BJ (cell line): Measurements from ENCODE around the gene WIPF3. TPM values are rescaled to one million over a fixed set of nuclear protein-coding genes. Genes with fewer than 3 reads are reported as not detected.

Source experiments
- CTCF ChIA-PET: fragments of 350-600 bp; formaldehyde crosslinking; extraction: SDS; loops from one replicate; lab custom pipeline; 2021; ENCODE audit warnings: antibody characterized with exemption, inconsistent platforms; lab: Yijun Ruan, JAX
- POLR2A ChIA-PET: fragments of 300-600 bp; sonication (Branson Sonifier 250); formaldehyde crosslinking; extraction: SDS; loops from one replicate; lab custom pipeline; 2021; ENCODE audit warnings: antibody characterized with exemption; lab: Charles Lee
- DNase-seq: peaks from one replicate; pipeline ENCODE4 v3.0.0-alpha.2; 2011; ENCODE audit warnings: low read depth
- H3K27me3 ChIP-seq: 2 replicates; pipeline ENCODE4 v1.6.0; 2011; ENCODE audit warnings: low read length; ENCODE audit not compliant: control insufficient read depth, insufficient read depth
- H3K36me3 ChIP-seq: 2 replicates; pipeline ENCODE4 v1.5.1; 2011; ENCODE audit warnings: low read length; ENCODE audit not compliant: control insufficient read depth, insufficient read depth
- H3K4me3 ChIP-seq: 2 replicates; pipeline ENCODE4 v1.5.1; 2011; ENCODE audit warnings: low read depth, mild to moderate bottlenecking, control low read depth, low read length
- CTCF ChIP-seq: IDR thresholded peaks from 2 replicates; pipeline ENCODE4 v1.5.1; 2011; ENCODE audit warnings: low read depth, mild to moderate bottlenecking, control low read depth, inconsistent platforms, low read length, moderate library complexity; ENCODE audit not compliant: insufficient read depth
- polyA plus RNA-seq: library from polyadenylated mRNA; depleted of rRNA; stranded (reverse); fragments of >200 nt; gene quantifications from 2 replicates; pipeline ENCODE4 v1.2.3, GENCODE V29; 2011

Gene WIPF3
- polyA plus RNA-seq, 1 experiment = not detected

- Histone ChIP-seq H3K36me3 (peaks cover 18% of the 10 kb centered on the region), H3K27me3 (no peaks in the 10 kb centered on the region), H3K4me3 (no peak overlapping the region)
- ChIA-PET CTCF (interaction anchor here (0.6 kb wide), 1 partner anchor 115 kb away, joined by 3 read pairs; no protein-coding TSS in a partner anchor), POLR2A (no interaction called here)
- no peak for DNase-seq
- TF ChIP-seq CTCF = no peak
Measured at GRCh38 chr7:29955075-29955792, 148.9 kb downstream of the WIPF3 start.

GRCh38 chr7:29955799-29956486, 149.6 kb downstream of the WIPF3 start:
- no peak for TF ChIP-seq CTCF

GRCh38 chr7:29956487-29956836, 150.2 kb downstream of the WIPF3 start:
- H3K27me3 ChIP-seq = no peaks in the 10 kb centered on the region
- TF ChIP-seq CTCF = no peak
- ChIA-PET CTCF (interaction anchor here (0.6 to 2.5 kb wide), 4 partner anchors 11 to 106 kb away, joined by 3 to 11 read pairs (median 3); no protein-coding TSS in a partner anchor), POLR2A (no interaction called here)
- DNase-seq = no peak
- no peak overlapping the region for H3K4me3 ChIP-seq
- H3K36me3 ChIP-seq = peaks cover 9% of the 10 kb centered on the region

More at GRCh38 chr7:29955799-29956486, 149.6 kb downstream of the WIPF3 start:
- CTCF ChIA-PET = interaction anchor here (0.6 to 2.5 kb wide), 4 partner anchors 11 to 115 kb away, joined by 3 to 11 read pairs (median 3); no protein-coding TSS in a partner anchor
- POLR2A ChIA-PET = no interaction called here
- Histone ChIP-seq H3K27me3 (no peaks in the 10 kb centered on the region), H3K4me3 (no peak overlapping the region), H3K36me3 (peaks cover 13% of the 10 kb centered on the region)
- DNase-seq = no peak

- ChIA-PET POLR2A (no interaction called here), CTCF (interaction anchor here (1.2 to 2.5 kb wide), 2 partner anchors 105 to 121 kb away, joined by 3 to 11 read pairs; no protein-coding TSS in a partner anchor)
- no peak overlapping the region for H3K4me3 ChIP-seq
- no peak for DNase-seq
- H3K36me3 ChIP-seq = peaks cover 6% of the 10 kb centered on the region
- H3K27me3 ChIP-seq = no peaks in the 10 kb centered on the region
- no peak for TF ChIP-seq CTCF
Measured at GRCh38 chr7:29957521-29958310, 151.4 kb downstream of the WIPF3 start.
